GM21737 (cell line): Measurements from ENCODE around the gene CCL18.
"Not testable (repeated sequence)": the region's sequence is repeated elsewhere in the genome, so short reads cannot be mapped to it uniquely, and the experiment has no call there.

Experiments used
- ATAC-seq: cut with Tn5 transposase; IDR thresholded peaks from one replicate; pipeline ENCODE4 v1.9.1; 2021; ENCODE audit warnings: mild to moderate bottlenecking, moderate library complexity; ENCODE audit not compliant: unreplicated experiment

Gene CCL18

DNA sequence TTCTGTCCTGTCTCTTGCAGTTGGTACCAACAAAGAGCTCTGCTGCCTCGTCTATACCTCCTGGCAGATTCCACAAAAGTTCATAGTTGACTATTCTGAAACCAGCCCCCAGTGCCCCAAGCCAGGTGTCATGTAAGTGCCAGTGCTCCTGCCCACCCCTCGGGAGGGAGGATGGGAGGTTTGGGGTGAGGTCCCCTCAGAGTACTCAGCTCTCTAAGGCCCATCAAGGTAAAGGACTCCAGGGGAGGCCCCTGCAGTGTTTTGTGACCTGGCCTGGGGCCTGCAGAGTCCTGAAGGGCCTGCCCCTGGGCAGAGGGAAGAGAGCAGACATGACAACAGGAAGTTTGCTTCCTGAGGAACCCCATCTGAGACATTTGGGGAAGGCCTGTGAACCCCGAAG is 6.4 kb downstream of the CCL18 start:
- ATAC-seq = no peak

DNA sequence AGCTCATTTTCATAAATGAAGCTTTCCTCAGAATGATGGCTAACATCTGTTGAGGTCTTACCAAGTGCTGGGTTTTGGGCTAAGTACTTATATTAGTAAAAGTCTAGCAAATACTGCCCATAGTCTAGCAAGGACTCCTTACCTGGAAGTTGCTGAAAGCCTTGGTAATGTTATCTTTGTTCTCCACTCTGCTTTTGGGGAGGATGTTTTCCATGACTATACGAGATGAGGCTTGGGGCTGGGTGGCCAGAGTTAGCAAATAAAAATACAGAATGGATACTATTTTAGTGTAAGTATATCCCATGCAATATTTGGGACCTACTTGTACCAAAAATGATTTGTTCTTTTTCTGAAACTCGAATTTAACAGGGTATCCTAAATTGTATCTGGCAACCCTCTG is 7.7 kb downstream of the CCL18 start:
- no peak for ATAC-seq

DNA sequence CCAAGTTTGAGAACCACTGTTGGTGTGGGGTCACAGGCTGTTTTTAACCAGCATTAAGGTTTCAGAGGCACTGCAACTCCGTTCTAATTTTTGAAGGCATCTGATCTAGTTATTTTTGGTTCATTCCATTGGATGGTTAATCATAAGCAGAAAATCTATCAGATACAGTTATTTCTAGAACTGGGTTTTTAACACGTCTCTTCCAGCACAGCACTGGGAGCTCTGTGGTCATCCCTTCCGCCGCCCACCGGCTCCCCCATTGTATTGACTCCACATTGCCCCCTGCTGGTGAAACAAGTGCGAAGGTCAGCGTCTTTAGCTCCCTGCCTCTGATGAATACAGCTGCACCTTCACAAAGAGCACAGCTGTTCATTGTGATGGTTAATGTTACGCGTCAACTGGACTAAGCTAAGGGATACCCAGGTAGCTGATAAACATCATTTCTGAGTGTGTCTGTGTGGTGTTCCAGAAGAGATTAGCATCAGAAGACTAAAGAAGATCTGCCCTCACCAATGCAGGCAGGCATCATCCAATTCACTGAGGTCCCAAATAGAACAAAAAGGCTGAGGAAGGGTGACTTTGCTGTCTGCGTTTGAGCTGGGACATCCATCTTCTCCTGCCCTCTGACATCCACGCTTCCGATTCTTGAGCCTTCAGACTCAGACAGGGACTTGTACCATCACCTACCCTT is 8.5 kb downstream of the CCL18 start:
- ATAC-seq = no peak

DNA sequence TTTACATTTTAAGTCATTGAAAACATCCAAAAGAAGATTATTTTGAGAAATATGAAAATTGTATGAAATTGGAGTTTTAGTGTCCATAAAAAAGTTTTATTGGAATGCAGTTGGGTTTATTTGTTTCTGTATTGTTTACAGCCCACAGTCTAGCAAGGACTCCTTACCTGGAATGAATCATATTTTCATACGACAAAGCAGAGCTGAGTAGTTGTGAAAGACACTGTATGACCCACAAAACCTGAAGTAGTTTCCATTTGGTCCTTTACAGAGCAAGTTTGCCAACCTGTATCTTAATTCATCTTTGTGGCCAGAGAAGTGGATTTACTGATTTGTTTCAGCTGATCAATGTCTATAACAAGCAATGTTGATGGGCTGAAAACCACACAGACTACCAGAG is 10.3 kb downstream of the CCL18 start:
- ATAC-seq = no peak

DNA sequence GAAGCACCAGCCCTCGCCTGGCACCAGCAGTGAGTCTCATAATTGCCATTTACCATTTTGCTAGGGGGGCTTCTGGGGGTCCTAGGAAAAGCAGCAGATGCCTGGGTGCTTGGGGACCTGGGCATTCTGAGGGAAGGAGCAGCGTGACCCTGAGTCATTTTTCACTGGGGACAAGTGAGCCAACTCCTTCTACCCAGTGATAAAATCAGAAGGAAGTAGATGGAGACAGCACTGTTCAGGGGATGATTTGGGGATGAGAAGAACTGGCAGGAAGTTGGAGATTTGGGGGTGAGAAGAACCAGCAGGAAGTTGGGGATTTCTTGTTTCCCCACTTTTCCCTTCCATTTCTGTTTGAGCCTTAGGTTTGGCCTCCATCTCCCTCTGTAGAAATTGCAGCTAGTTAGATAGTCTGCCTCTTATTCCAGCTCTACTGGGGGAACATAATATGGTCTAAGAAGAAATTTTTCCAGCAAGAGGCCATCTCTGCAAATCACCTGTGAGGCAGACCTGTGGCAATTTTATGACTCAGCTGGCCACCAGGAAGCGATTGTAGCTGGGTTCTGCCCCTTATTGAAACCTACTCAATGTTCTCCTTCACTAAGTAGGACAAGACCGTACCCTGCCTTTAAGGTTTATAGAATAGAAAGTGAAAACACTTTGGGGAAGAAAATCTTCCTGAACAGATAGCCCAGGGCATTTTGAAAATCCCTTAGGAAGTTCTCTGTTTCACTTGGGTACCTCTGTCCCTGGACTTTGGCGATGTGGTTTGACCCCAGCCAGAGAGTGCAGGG is 17.8 kb downstream of the CCL18 start:
- ATAC-seq = peak; percentile 19

DNA sequence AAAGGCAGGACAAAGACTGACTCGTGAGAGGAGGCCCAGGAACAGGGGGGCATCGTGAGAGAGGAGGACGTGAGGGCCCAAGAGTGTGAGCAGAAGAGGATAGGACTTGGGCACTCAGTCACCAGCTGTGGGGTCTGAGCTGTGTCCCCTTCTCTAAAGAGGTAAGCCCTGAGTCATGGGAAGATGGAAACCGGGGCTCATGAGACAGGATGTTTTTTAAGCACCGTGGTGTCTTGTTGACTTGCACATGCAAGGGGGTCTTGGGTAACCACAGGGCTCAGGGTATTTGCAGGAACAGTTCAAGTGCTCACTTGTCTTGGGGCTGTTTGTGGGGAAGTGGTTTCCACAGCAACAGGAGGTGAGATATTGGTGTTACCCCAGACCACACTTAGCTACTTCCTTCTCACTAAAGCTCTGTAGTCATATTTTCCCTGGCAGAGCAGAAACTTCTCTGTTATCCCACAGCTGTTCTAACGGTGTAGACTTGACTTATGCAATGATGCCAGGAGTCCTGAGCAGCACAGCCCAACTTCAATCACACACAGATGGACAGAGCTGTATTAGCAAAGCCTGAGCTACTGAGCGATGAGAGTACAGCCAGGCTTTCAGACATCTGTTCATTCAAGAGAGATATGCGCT is 18.5 kb downstream of the CCL18 start:
- peak; percentile 40 for ATAC-seq

DNA sequence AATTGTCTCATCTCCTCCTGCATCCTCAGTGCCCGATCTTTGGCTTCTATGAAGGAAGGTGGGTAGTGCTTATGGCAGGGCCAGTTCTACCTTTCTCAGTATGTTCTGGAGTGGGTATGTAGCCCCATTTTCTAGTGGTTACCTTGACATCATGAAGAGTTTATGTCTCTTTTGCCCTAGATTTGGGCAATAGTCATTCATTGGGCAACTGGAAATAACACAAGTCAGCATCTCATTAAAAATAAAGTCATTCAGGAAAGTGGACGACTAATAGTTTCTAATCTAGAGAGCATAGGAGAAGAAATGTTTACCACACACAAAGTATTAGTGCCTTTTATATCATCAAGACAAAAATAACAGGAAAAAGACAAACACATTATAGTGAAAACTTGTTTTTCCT is 19.6 kb downstream of the CCL18 start:
- ATAC-seq = not testable (repeated sequence)

DNA sequence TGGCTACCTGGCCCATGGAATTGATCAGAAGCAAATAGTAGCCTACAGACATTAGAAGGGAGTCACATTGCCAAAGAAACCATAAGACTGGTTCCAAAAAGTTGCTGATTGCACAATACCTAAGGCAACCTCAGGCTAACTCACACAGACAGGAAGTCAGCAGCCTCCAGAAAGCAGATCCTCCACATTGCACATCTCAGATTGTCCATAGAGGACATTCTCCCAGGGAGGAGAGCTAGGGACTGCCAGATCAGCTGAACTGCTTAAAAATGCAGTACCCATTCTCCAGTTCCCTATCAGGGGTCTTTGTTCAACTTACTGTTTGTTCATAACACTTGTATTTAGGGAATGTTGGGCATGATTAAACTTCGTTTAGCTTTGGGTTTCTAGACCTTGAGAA is 21.7 kb downstream of the CCL18 start:
- no peak for ATAC-seq

DNA sequence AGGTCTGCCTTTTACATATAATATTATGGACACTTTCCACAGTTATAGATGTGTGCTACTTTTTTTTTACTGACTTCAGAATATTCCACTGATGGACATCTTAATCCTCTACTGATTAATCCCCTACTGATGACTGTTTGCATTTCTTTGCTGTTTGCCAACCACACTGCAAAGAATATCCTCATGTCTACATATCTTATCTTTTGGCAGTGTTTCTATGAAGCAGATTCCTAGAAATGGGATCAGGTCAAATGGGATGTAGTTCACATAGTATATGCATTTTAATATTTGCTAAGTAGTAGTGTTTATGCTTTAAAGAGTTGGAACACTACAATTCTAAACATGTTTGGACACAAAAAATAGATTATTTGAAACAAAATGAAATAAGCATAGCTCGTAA is 22.7 kb downstream of the CCL18 start:
- no peak for ATAC-seq

DNA sequence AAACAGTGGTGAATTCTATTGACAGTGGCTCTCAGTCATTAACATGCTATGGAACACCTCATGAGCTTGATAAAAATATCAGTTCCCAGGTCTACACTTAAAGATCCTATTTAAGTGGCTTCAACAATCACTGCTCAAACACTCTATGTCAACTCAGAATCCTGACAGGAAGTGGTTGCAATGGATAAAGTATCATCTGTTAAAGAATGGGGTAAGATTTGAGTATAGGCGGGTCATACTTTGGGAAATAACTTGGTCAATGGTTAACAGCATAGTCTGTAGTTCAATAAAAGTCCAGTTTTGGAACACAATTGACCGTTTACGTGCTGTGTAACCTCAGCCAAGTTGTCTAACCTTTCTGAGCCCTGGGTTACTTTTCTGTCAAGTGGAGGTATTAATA is 23.4 kb downstream of the CCL18 start:
- not testable (repeated sequence) for ATAC-seq

DNA sequence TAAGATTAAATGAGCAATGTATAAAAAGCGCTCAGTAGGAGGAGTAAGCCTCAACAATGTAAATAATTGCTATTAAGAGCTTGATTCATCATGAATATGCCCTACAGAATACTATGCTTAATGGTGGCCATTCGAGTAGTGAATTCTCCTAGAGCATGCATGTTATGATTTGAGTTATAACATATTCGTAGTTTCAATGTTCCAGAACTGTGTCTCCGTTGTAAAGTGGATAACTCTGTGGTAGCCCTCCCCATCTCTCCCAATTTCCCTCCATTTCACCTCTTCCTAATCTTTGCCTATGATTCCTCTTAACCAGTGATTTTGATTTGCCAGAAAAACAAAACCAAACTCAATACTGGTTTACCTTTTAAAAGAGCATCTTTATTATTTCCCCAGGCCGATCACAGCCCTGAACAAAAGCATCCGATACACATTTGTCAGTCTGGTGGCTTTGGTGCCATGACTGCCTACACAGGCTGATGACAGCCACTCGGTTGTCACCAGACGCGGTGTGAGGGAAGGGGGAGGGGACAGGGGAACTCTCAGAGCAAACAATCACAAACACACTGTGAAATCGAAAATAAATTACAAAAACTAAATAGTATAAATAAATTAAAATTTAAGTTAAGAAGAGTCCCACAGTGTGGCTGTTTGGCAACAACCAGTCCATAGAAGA is 24.0 kb downstream of the CCL18 start:
- ATAC-seq = not testable (repeated sequence)

DNA sequence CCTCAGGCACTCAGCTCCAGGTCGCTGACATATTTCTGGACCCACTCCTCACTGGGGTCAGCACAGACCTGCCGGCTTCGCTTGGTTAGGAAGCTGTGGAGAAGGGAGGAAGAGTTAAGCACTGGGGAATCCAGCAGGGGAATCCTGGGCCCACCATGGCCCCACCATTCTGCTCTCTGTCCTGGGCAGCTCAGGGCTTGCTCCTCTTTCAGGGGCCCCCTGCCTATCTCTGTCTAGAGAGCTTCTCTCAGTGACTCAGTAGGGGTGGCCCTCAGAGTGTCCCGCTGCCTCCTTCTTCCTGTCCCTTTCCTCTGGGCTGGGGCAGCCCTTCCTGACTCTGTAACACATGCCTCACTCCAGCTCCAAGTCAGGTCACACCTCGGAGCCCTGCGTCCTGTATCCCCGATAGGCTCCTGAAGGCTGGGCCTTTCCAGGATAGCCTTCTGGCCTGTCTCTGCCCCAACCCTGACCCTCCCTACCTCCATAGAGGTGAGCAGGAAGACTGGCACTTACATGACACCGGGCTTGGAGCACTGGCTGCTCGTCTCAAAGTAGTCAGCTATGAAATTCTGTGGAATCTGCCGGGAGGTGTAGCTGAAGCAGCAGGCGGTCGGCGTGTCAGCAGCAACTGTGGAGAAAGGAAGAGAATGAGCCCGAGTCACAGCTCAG is 24.7 kb downstream of the CCL18 start:
- no peak for ATAC-seq

DNA sequence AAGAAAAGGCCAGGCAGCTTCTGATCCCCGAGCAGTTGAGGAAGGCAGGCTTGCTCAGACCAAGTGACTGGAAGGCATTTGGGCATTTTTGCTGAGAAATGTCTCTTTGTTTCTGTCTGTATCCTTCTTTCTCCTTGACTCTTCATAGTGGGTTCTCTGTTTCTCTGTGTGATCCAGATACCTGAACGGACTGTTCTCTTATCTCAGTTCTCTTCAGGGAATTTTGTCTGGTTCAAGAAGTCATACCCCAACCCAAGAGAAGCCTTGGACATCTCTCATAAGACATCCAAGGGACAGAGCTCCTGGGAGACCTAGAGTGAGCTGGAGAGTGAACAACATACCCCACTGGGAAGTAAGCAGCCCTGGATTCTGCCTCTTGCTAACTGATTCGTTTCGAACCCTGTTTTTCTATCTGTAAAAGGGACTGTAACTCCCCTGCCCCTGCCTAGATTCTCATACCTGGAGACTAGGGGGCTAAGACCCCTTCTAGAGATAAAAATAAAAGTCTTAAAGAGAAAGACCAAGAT is 25.3 kb downstream of the CCL18 start:
- ATAC-seq = no peak

DNA sequence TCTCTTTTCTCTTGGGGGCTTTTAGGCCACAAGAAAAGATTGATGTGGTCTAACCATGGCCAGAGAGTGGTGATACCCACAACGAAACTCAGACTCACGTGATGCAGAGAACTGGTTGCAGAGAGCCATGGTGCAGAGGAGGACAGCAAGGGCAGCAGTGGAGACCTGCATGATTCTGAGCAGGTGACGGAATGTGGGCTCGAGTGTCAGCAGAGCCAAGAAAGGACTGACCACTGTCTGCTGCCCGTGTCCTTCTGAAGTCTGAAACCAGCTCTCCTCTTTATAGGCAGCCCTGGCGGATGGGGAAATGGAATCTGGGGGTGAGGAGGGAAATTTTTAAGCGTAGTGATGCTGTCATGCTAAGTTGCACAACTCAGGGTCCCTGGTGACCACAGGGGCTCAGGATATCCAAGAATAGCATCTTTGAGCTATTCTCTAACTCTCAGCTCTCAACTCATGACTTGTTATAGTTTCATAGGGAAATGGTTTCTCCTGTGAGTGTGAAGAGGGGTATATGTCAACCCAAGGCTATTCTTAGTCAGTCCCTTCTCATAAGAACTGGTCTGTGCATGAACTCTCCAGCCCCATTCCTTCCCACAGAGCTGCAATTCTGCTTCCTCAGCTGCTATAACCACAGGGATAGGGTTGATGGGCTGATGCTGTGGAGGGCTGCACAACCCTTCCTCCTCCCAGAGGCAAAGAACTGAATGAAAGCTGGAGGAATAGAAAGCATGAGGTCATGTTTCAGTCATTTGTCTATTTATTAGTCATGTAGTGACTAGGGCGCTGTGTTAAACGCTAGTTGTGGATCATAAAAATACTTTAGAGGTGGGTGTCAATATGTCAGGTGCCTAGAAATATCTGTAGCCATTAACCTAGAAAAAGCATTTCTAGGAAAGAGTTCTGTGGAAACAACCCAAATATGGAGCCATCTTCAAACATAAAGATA is 26.1 kb downstream of the CCL18 start, which contains the start of gene CCL3:
Gene CCL3, minus strand, starts transcription at position 256 of the 949 bp plus-strand sequence. Its CDS starts 85 bp downstream, at position 171.
- ATAC-seq = peak; percentile 66

DNA sequence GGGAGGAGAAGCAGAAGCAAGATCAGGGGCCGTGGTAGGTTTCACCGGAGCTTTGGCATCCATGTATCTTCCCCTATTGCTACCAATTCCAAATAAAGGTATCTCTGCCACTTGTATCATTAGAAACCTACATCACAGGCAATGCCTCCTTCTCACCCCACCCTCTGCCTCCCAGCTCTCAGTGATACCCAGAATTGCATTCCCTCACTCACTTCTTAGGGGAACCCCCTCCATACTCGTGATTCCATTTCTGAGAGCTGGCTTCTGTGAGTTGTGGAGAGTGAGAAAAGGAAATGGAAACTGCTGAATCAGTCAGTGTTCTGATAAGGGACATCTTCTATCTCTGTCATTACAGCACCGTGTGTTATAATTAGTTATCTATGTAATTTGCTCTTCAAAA is 28.2 kb downstream of the CCL18 start:
- no peak for ATAC-seq

DNA sequence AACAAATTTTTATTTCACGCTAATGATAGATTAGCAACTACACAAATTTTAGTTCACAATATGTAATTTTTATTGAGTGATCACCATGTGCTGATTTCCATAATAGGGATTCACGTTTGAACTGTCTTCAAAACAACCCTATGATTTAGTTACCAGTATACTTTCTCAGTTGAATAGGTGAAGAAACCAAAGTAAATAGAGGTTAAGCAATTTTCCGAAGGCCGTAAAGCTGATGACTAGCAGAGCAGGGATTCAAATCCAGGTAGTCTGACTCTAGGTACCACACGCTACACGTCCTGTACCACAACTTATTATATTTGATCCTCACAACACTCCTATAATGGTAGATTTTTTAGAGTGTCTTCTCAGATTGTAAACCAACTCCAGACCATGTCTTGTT is 28.6 kb downstream of the CCL18 start:
- ATAC-seq = not testable (repeated sequence)

DNA sequence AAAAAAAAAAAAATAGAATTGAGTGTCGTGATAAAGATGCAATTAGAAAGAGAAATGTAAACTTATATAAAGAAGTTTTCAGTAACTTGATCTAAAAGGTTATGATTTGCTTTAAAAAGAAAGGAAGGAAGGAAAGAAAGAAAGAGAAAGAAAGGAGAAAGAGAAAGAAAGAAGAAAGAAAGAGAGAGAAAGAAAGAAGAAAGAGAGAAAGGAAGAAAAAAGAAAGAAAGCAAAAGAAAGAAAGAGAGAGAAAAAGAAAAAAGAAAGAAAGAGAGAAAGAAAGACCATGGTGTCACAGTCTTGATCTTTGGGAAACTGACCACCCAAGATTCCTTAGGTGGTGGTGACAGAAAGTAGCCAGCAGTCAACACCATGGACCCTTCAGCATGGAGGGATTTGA is 30.2 kb downstream of the CCL18 start:
- ATAC-seq = no peak

DNA sequence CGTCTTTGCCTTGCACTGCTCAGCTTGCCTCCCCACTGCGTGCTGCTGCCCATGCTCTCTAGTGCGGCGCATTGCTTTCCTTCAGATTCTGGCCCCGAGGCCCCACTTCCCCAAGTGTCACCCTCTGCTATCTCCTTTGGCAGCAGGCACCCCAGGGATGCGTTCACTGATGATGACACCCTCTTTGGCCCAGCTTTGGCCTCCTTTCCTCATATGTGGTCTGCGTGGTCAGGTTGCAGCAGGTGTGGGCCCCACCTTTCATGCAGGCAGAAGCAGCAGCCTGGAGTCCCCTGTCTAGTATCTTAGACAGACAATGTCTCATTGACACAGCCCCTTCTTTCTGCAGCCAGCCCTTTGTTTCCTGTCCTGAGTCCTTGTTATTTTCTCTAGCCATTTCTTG is 30.7 kb downstream of the CCL18 start:
- no peak for ATAC-seq

DNA sequence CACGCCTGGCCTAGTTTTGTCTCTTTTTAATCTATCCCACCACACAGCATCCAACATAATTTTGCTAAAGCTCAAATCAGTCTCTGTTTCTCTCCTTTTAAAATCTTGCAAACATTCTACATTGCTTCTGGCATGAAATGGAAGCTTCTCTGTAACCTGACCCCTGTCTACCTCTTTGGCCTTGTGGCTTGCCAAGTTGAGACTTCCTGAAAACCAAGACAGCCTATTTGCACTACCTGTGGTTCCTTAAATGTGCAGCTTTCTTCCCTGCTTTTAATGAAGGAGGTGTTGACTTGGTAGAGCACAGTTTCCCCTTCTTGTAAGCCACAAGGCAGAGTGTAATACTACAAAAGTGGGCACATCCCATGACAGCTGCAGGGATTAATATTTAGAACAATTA is 31.9 kb downstream of the CCL18 start:
- ATAC-seq = no peak
